Psoas muscle (tissue), 8 donors: ENCODE measurements around the gene ADGRG6. TPM values are rescaled to one million over a fixed set of nuclear protein-coding genes. Genes with fewer than 3 reads are reported as not detected.

Source experiments
- ATAC-seq, 4 donors: fragments of 200-7000 bp; cut with Tn5 transposase; one replicate each; pipeline ENCODE4 v1.9.1; 2020; ENCODE audit warnings: moderate library complexity in 3 of 4, mild to moderate bottlenecking in 2 of 4
- DNase-seq, 2 donors: peaks; one replicate each; pipeline ENCODE4 v3.0.0-alpha.2; 2020
- H3K27ac ChIP-seq: fragments of 200-600 bp; one replicate; pipeline ENCODE4 v1.8.0; 2022
- H3K27me3 ChIP-seq, 3 donors: fragments of 200-600 bp in 1 of 3; one replicate each; pipeline versions ENCODE4 v1.6.1 to v1.8.0; 2013 to 2022; ENCODE audit warnings: low read length in 2 of 3, mild to moderate bottlenecking in 2 of 3, moderate library complexity in 1 of 3; ENCODE audit not compliant: insufficient read depth in 3 of 3
- H3K36me3 ChIP-seq, 2 donors: fragments of 200-600 bp in 1 of 2; one replicate each; pipeline versions ENCODE4 v1.6.1 to v1.8.0; 2013 to 2022; ENCODE audit warnings: low read depth in 1 of 2, mild to moderate bottlenecking in 1 of 2, moderate library complexity in 1 of 2; ENCODE audit not compliant: insufficient read depth in 1 of 2
- H3K4me1 ChIP-seq: fragments of 200-600 bp; one replicate; pipeline ENCODE4 v1.8.0; 2022
- H3K4me3 ChIP-seq: fragments of 200-600 bp; one replicate; pipeline ENCODE4 v1.8.0; 2022; ENCODE audit warnings: mild to moderate bottlenecking
- H3K9me3 ChIP-seq: fragments of 200-600 bp; one replicate; pipeline ENCODE4 v1.8.0; 2022
- WGBS, 3 donors: extraction: QIAGEN DNeasy Blood & Tissue Kit; methylation state at CpG; one replicate each; pipeline versions ENCODE4 v1.1.6 to v1.1.7; 2013; 5-methylcytosine and 5-hydroxymethylcytosine counted together
- intact Hi-C, 2 donors: fragments of 100-400 bp; cut with DNase I; formaldehyde crosslinking; loops; one replicate each; pipeline versions ENCODE4 v1.11.0 to v1.14.2; 2022
- polyA plus RNA-seq, 3 donors: library from polyadenylated mRNA; stranded (reverse); fragments of 200-250 nt; gene quantifications; one replicate each; pipeline ENCODE4 v1.2.3, GENCODE V29; 2013
- total RNA-seq, 4 donors: library from RNA; stranded (reverse); fragmentation: NEBNext Ultra II Directional in 2 of 4; extraction: Animal tissue kit (Norgen Biotek cat#: 25700) in 2 of 4; gene quantifications; one replicate each; pipeline versions ENCODE4 v1.2.1 to v1.2.4, GENCODE V29; 2021 to 2023
- TF ChIP-seq, protein P1 (sequence below): fragments of 200-600 bp; IDR thresholded peaks from one replicate; pipeline ENCODE4 v1.8.0; 2022; ENCODE audit warnings: antibody characterized with exemption
- donor health status: healthy with polysubstance abuse.
- donor health status: DM: no; HTN: no; CAD: no; lungs with moderate emphysema.
- donor health status: Bipolar disorder and iron deficiency.
- donor health status: healthy.
- donor health status: DM: yes; HTN: yes; CAD: no.
- donor health status: DM: no; HTN: no; CAD: no.
- donor health status: DM: no; HTN: no; CAD: no.
- donor health status: DM: yes; HTN: yes; CAD: no.

The ADGRG6 gene
- total and polyA plus RNA-seq, 7 donors: 0.32 to 2.3 (median 0.59) TPM

DNA sequence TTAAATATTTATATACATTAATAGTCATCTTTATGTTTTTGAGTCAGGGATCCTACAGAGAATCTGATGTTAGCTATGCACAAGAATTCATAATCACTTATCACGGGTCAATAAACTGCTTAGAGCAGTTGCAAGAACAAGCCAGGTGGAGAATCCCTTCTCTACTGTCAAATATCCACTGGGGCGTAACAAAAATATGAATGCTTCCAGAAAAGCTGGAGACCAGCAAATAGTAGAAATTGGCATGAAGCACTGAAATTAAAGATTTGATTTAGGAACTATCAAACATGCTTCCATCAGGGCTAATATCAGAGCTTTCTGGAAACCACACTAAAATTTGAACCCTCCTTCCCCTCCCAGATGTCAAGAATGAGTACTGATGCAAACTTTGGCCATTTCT, 37.3 kb downstream of the ADGRG6 start:
- H3K9me3 ChIP-seq: no peaks in the 10 kb centered on the region
- no peaks in the 10 kb centered on the region for H3K4me1 ChIP-seq
- ATAC-seq (no peak), DNase-seq (no peak)
- no peak overlapping the region for H3K4me3 ChIP-seq
- no peaks in the 10 kb centered on the region for H3K36me3 ChIP-seq
- TF ChIP-seq, protein P1, sequence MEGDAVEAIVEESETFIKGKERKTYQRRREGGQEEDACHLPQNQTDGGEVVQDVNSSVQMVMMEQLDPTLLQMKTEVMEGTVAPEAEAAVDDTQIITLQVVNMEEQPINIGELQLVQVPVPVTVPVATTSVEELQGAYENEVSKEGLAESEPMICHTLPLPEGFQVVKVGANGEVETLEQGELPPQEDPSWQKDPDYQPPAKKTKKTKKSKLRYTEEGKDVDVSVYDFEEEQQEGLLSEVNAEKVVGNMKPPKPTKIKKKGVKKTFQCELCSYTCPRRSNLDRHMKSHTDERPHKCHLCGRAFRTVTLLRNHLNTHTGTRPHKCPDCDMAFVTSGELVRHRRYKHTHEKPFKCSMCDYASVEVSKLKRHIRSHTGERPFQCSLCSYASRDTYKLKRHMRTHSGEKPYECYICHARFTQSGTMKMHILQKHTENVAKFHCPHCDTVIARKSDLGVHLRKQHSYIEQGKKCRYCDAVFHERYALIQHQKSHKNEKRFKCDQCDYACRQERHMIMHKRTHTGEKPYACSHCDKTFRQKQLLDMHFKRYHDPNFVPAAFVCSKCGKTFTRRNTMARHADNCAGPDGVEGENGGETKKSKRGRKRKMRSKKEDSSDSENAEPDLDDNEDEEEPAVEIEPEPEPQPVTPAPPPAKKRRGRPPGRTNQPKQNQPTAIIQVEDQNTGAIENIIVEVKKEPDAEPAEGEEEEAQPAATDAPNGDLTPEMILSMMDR: no peak
- no peak overlapping the region for H3K27ac ChIP-seq
- 70 to 71% (median 71%) methylated on average over 2 of the region's 2 CpGs for WGBS, 3 donors
- no peaks in the 10 kb centered on the region for H3K27me3 ChIP-seq
- intact Hi-C loops: no loop called here

DNA sequence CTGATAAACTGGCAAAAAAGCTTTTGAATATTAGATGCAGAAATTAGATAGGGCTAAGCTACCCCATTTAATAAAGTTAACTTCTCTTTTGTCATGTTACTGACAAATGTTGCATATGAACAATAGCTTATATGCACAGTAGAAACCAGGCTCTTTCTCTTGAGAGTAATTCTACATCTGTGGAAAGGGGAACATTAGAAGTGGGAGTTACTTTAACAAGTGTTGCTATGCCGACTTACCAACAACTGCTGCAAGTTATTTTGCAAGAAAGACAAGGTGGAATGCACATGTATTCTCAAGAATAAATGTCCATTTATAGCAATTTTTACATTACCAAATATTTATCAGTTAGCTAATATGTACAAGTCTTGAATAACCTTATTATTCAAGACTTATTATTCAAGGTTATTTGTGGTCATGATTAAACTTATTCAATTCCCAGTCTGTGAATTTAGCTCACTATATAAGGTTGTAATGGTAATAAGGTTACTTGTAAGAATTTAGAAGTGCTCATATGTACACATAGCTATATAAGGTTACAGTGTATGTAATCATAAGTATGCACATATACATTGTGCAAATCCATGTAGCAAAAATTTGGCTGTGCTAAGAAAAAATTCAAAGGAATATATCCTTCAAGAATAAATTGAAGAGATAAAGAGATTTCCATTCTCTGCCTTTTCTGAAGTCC, 38.3 kb downstream of the ADGRG6 start:
- no peak overlapping the region for H3K27ac ChIP-seq
- TF ChIP-seq, protein P1: no peak
- no peak for ATAC-seq
- no peak overlapping the region for H3K4me3 ChIP-seq
- no peaks in the 10 kb centered on the region for H3K27me3 ChIP-seq
- WGBS, 3 donors: 32 to 53% (median 48%) methylated on average over 1 of the region's 1 CpG
- intact Hi-C loops: no loop called here
- H3K9me3 ChIP-seq: no peaks in the 10 kb centered on the region
- H3K4me1 ChIP-seq: no peaks in the 10 kb centered on the region
- no peaks in the 10 kb centered on the region for H3K36me3 ChIP-seq
- DNase-seq: no peak

DNA sequence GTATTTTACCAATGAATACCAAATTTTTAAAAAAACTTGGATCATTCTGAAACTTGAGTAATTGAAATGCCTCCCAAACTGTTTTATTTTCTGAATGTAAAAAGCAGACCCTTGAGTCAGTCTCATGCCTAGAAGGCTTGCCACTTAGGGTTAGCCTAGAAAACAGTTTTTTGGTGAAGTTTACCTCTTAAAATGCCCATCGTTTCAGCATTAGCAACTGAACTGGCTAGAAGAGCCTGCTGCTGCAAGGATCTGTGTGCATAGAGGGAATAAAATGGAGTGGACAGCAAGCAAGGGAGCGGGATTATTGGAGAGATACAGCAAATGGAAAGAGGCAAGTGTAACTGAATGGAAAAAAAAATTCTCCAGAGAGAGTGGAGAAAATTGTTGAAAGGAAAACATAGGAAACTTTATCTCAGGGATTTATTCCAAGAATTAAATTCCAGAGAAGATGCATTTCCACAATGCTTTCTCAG, 40.1 kb downstream of the ADGRG6 start:
- WGBS, 3 donors: 80 to 81% (median 81%) methylated on average over 2 of the region's 2 CpGs
- TF ChIP-seq, protein P1: no peak
- intact Hi-C loops: no loop called here
- Histone ChIP-seq H3K36me3 (no peaks in the 10 kb centered on the region), H3K27me3 (no peaks in the 10 kb centered on the region), H3K9me3 (no peaks in the 10 kb centered on the region), H3K27ac (no peak overlapping the region), H3K4me1 (no peaks in the 10 kb centered on the region), H3K4me3 (no peak overlapping the region)
- no peak for ATAC-seq
- no peak for DNase-seq

DNA sequence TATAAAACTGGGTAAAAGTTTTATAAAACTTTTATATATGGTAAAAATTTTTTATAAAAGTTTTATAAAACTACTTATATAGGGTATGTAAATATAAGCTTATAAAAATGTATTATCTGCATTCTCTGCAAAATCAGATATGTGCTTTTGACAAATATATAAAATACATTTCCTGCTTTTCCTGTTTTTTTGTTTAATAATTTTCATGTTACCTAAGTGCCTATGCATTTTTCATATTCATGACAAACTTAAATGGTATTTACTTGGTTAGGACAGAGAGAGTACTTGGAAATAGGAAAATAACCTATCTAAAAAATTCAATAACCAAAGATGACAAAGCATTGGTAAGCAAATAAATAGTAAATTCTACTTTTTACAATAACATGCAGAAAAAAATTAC, 41.2 kb downstream of the ADGRG6 start:
- H3K27ac ChIP-seq: no peak overlapping the region
- no peaks in the 10 kb centered on the region for H3K36me3 ChIP-seq
- DNase-seq: no peak
- no peaks in the 10 kb centered on the region for H3K4me1 ChIP-seq
- H3K9me3 ChIP-seq: no peaks in the 10 kb centered on the region
- TF ChIP-seq, protein P1: no peak
- H3K4me3 ChIP-seq: no peak overlapping the region
- no peak for ATAC-seq
- H3K27me3 ChIP-seq: no peaks in the 10 kb centered on the region
- intact Hi-C loops: no loop called here

DNA sequence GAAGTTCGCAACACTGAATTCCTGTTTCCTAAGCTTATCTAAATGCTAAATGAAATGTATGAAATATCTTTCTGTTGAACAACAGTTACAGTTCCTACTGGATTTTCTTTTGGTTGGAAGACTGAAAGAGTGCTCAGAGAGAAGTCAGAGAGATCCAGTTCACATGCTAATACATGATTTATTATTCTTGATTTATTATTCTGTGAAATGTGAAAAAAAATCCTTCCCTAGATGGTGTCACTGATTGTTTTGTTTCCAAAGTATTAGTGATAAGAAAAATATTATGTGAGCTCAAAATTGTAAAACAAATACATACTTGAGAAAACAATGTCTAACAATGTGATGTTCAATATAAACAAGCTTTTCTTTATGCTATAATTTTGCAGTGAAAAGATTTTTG, 42.1 kb downstream of the ADGRG6 start:
- Histone ChIP-seq H3K9me3 (no peaks in the 10 kb centered on the region), H3K27ac (no peak overlapping the region), H3K36me3 (no peaks in the 10 kb centered on the region), H3K4me1 (no peaks in the 10 kb centered on the region), H3K27me3 (no peaks in the 10 kb centered on the region), H3K4me3 (no peak overlapping the region)
- TF ChIP-seq, protein P1: no peak
- no peak for ATAC-seq
- intact Hi-C loops: no loop called here
- WGBS, 3 donors: 84 to 96% (median 89%) methylated on average over 1 of the region's 1 CpG
- DNase-seq: no peak
